HG03558 (cell line): ENCODE measurements around the gene CYB561A3.

Source experiments
- ATAC-seq: cut with Tn5 transposase; IDR thresholded peaks from one replicate; pipeline ENCODE4 v1.9.1; 2021; ENCODE audit warnings: moderate number of reproducible peaks; ENCODE audit not compliant: unreplicated experiment; ENCODE audit errors: extremely low read depth

CYB561A3 gene

GRCh38 chr11:61347916-61348461 is 13.7 kb downstream of the CYB561A3 start:
- ATAC-seq: no peak

- no peak for ATAC-seq
These were observed 15.5 kb downstream of the CYB561A3 start for GRCh38 chr11:61345954-61346843.

GRCh38 chr11:61345170-61345610 is 16.5 kb downstream of the CYB561A3 start:
- no peak for ATAC-seq

- ATAC-seq: no peak
These were observed 17.6 kb downstream of the CYB561A3 start for GRCh38 chr11:61343792-61344745.

- no peak for ATAC-seq
These were observed 19.4 kb downstream of the CYB561A3 start for GRCh38 chr11:61342207-61342803.

GRCh38 chr11:61341706-61342105 is 20.0 kb downstream of the CYB561A3 start:
- no peak for ATAC-seq

GRCh38 chr11:61340979-61341378 is 20.7 kb downstream of the CYB561A3 start:
- ATAC-seq: no peak

- ATAC-seq: no peak
These were observed 22.2 kb downstream of the CYB561A3 start for GRCh38 chr11:61339490-61339878.

- no peak for ATAC-seq
These were observed 22.7 kb downstream of the CYB561A3 start for GRCh38 chr11:61338783-61339489.

GRCh38 chr11:61337706-61338470 is 23.8 kb downstream of the CYB561A3 start:
- ATAC-seq: no peak

- ATAC-seq: no peak
These were observed 25.3 kb downstream of the CYB561A3 start for GRCh38 chr11:61336171-61336935.

- no peak for ATAC-seq
These were observed 26.3 kb downstream of the CYB561A3 start for GRCh38 chr11:61335355-61335710.

GRCh38 chr11:61334434-61335354 is 27.0 kb downstream of the CYB561A3 start:
- no peak for ATAC-seq

GRCh38 chr11:61333550-61334433 is 27.9 kb downstream of the CYB561A3 start:
- no peak for ATAC-seq

GRCh38 chr11:61332797-61333549 is 28.7 kb downstream of the CYB561A3 start, which contains the start of the genes DDB1 and TKFC:
Gene DDB1, minus strand, starts transcription at chr11:61333105. Its CDS starts 137 bp downstream, at chr11:61332968.
Gene TKFC, plus strand, starts transcription at chr11:61333228. Its CDS starts 1,501 bp downstream, at chr11:61334729.
- peak; percentile 56 for ATAC-seq
